Adrenal gland (tissue), 5 donors: ENCODE data around the gene CHRM5.

Experiments used
- POLR2A ChIP-seq, 2 donors: fragments of 450-650 bp; IDR thresholded peaks; one replicate each; pipeline ENCODE4 v1.6.1; 2017; ENCODE audit warnings: antibody characterized with exemption in 2 of 2, mild to moderate bottlenecking in 2 of 2, moderate library complexity in 1 of 2
- TF ChIP-seq, protein P1 (sequence below), 6 experiments: fragments of 450-650 bp in 4 of 6; fragments of 200-600 bp in 2 of 6; sonication (generic) in 1 of 6; IDR thresholded peaks; 1 replicate in 5 of 6; 2 replicates in 1 of 6; pipeline versions ENCODE4 v1.5.1 to v1.8.0; 2016 to 2021; ENCODE audit warnings: antibody characterized with exemption in 6 of 6, mild to moderate bottlenecking in 2 of 6, moderate library complexity in 1 of 6
- donor health status: DM: no; HTN: no; CAD: no.

DNA sequence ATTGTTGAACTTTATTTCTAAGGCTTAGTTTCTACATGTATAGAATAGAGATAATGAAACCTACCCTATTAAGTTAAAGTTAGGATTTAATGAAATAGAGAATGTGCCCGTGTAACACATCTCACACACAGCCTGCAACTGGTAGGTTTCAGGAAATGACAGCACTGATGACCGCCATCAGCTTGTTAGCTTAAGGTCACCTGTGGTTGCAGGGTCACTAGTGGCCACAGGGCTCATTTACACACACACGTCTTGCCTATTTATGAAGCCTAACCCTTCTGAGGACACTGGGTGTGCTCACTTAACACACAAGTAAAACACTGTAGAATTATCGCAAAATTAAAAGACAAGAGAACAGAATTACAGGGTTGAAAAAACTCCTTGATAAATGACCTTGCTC lies 20.1 kb downstream of the CHRM5 start:
- TF ChIP-seq, protein P1, sequence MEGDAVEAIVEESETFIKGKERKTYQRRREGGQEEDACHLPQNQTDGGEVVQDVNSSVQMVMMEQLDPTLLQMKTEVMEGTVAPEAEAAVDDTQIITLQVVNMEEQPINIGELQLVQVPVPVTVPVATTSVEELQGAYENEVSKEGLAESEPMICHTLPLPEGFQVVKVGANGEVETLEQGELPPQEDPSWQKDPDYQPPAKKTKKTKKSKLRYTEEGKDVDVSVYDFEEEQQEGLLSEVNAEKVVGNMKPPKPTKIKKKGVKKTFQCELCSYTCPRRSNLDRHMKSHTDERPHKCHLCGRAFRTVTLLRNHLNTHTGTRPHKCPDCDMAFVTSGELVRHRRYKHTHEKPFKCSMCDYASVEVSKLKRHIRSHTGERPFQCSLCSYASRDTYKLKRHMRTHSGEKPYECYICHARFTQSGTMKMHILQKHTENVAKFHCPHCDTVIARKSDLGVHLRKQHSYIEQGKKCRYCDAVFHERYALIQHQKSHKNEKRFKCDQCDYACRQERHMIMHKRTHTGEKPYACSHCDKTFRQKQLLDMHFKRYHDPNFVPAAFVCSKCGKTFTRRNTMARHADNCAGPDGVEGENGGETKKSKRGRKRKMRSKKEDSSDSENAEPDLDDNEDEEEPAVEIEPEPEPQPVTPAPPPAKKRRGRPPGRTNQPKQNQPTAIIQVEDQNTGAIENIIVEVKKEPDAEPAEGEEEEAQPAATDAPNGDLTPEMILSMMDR (IDR thresholded peaks at IDR 0.05) = no peak
- TF ChIP-seq POLR2A (IDR thresholded peaks at IDR 0.05) = no peak
